HFF-Myc (cell line): ENCODE data around the gene EPHA5.

Experiments used
- DNase-seq: peaks from one replicate; pipeline ENCODE4 v3.0.0-alpha.2; 2011; ENCODE audit warnings: low read depth; ENCODE audit errors: extremely low read depth
- H3K4me3 ChIP-seq: replicated peaks from 2 replicates; pipeline ENCODE4 v1.5.1; 2011; ENCODE audit warnings: low read depth, mild to moderate bottlenecking, control low read depth, low read length
- TF ChIP-seq, protein P1 (sequence below): IDR thresholded peaks from 2 replicates; pipeline ENCODE4 v1.5.1; 2012; ENCODE audit warnings: mild to moderate bottlenecking, low read depth, low read length, control low read depth; ENCODE audit errors: missing control alignments

EPHA5 gene

DNA sequence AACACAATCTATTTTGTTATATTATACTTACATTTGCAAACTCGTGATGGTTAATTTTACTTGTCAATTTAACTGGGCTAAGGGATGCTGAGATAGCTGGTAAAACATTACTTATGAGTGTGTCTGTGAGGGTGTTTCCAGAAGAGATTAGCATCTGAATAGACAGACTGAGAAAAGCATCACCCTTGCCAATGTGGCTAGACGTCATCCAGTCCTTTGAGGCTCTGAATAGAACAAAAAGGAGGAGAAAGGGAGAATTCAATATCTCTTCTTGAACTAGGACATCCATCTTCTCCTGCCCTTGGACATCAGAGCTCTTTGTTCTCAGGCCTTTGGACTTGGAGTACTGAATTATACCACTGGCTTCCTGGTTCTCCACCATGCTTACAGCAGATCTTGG, 154.6 kb downstream of the EPHA5 start:
- no peak overlapping the region for H3K4me3 ChIP-seq
- no peak for DNase-seq
- TF ChIP-seq, protein P1, sequence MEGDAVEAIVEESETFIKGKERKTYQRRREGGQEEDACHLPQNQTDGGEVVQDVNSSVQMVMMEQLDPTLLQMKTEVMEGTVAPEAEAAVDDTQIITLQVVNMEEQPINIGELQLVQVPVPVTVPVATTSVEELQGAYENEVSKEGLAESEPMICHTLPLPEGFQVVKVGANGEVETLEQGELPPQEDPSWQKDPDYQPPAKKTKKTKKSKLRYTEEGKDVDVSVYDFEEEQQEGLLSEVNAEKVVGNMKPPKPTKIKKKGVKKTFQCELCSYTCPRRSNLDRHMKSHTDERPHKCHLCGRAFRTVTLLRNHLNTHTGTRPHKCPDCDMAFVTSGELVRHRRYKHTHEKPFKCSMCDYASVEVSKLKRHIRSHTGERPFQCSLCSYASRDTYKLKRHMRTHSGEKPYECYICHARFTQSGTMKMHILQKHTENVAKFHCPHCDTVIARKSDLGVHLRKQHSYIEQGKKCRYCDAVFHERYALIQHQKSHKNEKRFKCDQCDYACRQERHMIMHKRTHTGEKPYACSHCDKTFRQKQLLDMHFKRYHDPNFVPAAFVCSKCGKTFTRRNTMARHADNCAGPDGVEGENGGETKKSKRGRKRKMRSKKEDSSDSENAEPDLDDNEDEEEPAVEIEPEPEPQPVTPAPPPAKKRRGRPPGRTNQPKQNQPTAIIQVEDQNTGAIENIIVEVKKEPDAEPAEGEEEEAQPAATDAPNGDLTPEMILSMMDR, result no peak

DNA sequence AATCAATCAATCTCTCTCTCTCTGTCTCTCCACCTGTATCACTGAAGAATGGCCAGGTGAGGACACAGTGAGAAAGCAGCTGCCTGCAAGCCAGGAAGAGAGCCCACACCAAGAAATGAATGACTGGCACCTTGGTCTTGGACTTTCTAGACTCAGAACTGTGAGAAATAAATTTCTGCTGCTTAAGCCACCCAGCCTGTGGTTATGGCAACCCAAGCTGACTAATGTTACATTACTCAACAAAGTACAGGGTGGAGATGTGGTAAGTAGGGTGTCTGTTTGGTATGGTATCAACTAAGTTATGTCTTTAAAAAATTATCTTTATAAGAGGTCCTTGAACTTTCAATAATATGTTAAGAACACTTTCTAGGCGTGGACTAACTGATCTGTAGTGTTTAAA, 159.3 kb downstream of the EPHA5 start:
- H3K4me3 ChIP-seq, result no peak overlapping the region
- no peak for DNase-seq
- TF ChIP-seq, protein P1, result no peak

DNA sequence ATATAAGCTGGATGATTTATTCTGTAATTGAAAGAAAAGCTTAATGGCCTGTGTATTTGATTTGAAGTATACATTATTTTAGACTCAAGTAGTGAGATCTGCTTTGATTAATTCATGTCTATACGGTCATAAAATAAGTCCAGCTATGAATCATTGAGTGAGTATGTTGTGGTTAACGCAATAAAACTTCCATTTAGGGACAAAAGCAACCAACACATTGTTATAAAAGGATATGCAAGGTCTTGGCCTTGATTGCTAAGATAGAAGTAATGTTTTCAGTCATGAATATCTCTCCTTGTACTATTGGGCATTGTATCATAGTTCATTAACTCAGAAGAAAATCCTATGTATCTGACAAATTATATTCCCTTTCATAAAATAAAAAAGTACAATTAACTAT, 162.1 kb downstream of the EPHA5 start:
- no peak overlapping the region for H3K4me3 ChIP-seq
- TF ChIP-seq, protein P1, result no peak
- DNase-seq, result no peak

DNA sequence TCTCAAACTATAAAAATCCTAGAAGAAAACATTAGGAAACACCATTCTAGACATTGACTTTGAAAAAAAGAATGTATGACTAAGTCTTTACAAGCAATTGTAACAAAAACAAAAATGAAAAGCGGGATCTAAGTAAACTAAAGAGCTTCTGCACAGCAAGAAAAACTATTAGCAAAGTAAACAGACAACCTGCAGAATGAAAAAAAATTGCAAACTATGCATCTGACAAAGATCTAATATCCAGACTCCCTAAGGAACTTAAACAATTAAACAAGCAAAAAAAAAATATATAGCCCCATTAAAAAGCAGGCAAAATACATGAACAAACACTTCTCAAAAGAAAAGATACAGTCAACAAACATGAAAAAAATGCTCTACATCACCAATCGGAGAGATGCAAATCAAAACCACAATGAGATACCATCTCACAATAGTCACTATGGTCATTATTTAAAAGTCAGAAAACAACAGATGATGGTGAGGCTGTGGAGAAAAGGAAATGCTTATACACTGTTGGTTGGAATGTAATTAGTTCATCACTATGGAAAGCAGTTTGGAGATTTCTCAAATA, 168.1 kb downstream of the EPHA5 start:
- no peak for DNase-seq
- TF ChIP-seq, protein P1, result no peak
- no peak overlapping the region for H3K4me3 ChIP-seq

DNA sequence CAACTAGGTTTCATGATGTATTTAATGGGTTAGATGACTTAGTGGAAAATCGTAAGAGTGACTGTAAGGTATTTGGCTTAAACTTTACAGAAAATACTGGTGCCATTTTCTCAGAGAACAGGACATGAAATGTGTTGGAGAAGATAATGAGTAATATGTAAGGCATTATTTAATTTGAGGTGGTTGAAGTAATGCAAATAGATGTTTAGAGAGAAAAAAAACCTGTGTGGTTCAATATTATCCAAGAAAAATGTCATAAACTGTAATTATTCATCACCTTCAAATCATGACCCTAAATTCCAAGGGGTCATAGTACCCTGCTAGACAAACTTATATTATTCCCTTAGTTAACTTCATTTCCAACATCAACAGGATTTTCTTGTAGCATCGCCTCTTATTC, 171.7 kb downstream of the EPHA5 start:
- TF ChIP-seq, protein P1, result no peak
- DNase-seq, result no peak
- no peak overlapping the region for H3K4me3 ChIP-seq

DNA sequence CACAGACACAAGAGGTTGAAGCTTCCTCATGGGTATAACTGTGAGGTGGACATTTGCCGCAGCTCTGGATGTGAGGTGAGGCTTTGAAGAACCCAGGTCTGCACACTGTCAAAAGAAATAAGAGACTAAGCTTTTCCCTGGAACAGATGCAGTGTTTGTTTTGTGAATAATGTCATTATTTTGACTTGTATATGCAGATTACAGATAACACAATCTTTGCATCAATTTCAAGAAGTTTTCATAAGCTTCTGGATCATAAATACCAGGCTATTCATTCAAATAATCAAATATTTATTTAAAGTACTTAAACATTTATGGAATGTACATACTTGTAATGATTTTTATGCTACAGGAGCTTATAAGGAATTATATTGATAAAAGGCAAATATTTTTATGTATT, 174.8 kb downstream of the EPHA5 start:
- DNase-seq, result no peak
- TF ChIP-seq, protein P1, result no peak
- H3K4me3 ChIP-seq, result no peak overlapping the region

DNA sequence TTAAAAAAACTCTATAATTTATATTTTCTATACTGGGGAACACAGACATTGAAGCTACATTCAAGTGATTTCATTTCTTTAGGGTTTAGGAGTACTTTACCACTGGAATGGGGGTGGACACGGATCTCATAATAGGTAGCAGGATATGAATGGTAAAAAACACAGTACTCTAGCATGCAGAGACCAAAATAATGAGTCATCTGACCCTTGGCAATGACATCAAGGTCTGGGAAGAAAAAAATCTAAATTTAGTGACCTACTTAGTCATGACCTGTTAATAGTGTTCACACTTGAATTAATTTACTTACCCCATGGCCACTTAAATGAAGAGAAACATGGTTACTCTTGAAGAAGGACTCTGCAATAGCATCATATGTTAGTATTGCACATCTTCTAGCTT, 187.9 kb downstream of the EPHA5 start:
- TF ChIP-seq, protein P1, result no peak
- DNase-seq, result no peak
- H3K4me3 ChIP-seq, result no peak overlapping the region
